Brain pericyte (primary cell): ENCODE data around the gene SHISAL2A.

Experiments used
- DNase-seq: peaks from one replicate; pipeline ENCODE4 v3.0.0-alpha.2; 2012; ENCODE audit warnings: low read depth, low spot score

Gene SHISAL2A

DNA sequence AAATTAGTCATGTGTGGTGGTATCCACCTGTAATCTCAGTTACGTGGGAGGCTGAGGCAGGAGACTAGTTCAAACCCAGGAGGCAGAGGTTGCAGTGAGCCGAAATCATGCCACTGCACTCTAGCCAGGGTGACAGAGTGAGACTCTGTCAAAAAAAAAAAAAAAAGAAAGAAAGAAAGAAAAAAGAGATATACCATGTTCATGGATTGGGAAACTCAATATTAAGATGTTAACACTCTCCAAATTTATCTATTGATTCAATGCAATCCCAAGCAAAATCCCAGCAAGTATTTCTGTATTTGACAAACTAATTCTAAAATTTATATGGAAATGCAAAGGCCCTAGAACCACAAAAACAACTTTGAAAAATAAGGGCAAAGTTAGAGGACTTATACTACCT, 11.0 kb upstream of the SHISAL2A start:
- no peak for DNase-seq

DNA sequence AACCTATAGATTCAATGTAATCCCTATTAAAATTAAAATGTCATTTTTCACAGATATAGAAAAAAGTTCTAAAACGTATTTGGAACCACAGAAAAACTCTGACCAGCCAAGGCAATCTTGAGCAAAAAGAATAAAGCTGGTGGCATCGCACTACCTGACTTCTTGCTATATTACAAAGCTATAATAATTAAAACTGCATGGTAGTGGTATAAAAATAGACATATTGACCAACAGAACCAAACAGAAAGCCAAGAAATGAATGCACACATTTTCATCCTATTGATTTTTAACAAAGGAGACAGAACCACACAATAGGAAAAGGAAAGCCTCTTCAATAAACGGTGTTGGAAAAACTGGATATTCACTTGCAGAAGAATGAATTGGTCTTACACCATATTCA, 9.2 kb upstream of the SHISAL2A start:
- DNase-seq, result no peak

DNA sequence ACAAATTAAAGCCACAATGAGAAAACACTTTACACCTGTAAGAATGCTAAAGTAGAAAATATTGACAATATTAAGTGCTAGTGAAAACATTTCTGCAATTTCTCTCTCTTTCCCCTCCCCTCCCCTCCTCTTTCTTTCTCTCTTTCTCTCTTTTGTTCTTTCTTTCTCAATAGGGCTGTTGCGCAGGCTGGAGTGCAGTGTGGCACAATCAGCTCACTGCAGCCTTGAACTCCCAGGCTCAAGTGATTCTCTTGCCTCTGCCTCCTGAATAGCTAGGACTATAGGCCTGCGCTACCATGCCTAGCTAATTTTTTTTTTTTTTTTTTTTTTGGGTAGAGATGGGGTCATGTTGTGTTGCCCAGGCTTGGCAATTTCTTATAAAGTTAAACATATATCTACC, 5.9 kb upstream of the SHISAL2A start:
- no peak for DNase-seq

GRCh38 chr1:52628614-52629324, 4.2 kb upstream of the SHISAL2A start:
- no peak for DNase-seq

DNA sequence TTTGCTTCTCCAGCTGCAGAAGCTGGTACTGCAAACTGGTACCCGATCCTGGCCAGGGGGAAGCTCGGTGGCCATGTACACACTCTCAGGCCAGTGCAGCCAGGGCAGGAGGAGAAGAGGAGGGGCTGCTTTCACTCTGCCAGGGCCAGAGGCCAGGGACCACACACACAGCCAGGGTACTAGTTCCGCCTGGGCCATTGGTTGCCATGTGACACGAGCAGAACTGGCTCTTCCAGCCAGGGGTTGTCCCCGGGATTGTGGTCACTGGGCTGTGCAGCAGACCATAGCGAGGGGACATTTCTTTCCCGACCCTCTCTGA, 3.7 kb upstream of the SHISAL2A start:
- DNase-seq, result no peak

DNA sequence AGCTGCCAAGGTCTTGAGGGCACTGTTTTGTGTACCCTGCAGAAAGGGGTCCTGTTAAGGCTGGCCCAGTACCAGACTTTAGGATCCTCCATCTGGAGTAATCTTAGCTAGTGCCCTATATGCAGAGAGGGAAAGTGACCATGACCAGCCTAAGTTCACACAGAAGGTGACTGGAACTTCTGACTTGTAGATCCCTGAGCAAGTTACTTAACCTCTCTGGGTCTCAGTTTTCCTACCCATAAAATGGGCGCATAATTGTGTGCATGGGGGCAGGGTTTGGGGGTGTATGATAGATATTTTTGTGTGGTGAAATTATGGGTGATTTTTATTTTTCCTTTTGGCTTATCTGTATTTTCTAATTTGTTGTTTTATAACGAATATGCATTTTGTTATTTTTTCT, 3.3 kb upstream of the SHISAL2A start:
- no peak for DNase-seq

DNA sequence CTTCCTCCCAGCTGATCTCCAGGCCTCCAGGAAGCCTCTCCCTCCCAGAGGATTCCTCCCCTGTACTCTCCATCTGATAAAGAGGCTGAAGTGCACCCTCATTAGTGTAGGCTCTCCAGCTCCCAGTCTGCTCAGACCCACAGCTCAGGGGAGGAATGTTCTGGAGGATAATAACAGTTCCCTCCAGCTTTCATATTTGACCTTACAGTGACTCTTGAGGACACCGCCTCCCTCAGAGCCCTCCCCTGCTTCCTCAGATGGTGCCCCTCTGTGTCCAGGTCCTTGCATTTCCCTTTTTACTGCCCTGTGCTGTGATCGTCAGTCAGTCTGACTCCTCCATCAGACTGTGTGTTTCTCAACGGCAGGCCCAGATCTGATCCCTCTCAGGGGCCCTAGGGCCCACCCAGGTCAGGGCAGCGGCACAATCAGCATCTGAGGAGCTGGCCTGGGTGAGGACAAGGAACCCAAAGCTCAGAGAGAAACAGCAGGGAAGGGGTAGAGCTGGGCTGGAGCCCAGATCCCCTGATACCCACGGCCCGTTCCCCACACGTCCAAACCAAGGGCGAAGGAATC, 1.1 kb upstream of the SHISAL2A start:
- DNase-seq, result no peak

DNA sequence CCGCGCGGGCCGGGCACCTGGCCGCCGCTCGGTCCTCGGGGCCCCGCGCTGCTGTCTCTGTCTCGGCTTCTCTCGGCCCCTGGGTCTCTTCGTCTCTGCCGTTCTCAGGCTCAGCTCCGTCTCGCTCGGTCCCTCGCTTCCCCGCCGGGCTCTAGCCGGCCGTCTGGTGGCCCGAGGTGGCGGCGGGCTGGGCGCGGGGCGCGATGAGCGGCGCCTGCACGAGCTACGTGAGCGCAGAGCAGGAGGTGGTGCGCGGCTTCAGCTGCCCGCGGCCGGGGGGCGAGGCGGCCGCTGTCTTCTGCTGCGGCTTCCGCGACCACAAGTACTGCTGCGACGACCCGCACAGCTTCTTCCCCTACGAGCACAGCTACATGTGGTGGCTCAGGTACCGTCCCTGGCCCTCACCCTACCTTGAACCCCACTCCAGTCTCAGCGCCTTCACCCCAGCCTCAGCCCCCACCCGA, 355 bp downstream of the SHISAL2A start:
- no peak for DNase-seq

DNA sequence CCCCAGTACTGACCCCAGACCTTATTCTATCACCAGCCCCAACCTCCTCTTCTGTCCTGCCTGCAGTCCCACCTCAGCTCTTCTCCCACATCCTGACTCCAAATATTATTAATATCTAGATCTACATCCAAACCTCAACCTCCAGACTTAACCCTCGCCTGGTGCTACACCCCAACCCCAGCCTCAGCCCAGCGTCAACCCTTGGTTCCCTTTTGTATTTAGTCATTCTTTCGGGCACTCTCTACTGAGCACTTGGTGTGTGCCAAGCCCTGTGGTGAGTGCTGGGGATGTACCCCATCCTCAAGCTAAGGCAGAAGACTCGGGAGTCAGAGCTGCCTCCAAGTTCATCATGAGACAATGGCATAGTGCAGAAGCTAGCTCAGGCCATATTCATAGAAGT, 1.1 kb downstream of the SHISAL2A start:
- no peak for DNase-seq

DNA sequence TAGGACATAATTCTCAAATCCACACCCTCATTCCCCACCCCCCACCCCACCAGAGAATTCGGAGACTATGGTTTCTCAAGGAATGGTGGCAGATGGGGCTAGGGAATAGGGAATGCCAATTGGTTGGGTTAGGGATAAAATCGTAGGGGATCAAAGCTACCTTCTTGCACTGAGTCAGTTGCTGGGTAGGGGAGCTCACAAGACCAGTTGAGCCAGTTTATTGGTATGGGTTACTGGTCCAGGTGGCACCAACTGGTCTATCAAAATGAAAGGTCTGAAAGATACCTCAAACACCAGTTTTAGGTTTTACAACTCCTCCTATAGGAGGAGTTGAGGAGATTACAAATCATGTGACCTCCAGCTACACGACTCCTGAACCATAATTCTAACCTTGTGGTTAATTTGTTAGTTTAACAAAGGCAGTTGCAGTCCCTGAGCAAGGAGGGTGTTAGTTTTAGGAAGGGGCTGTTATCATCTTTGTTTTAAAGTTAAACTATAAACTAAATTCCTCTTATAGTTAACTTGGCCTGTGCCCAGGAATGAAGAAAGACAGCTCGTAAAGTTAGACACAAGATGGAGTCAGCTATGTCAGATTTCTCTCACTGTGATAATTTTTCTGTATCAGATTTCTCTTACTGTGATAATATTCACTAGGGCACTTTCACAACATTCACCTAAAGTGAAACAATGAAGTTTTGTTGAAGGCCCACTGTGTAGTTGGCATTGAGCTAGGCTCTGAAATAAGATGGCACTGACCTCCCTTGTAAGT, 2.5 kb downstream of the SHISAL2A start:
- no peak for DNase-seq

- no peak for DNase-seq
These were observed 4.0 kb downstream of the SHISAL2A start for GRCh38 chr1:52636721-52637695.

GRCh38 chr1:52637946-52638345, 5.0 kb downstream of the SHISAL2A start:
- DNase-seq, result no peak

GRCh38 chr1:52640697-52641096, 7.7 kb downstream of the SHISAL2A start:
- DNase-seq, result no peak

GRCh38 chr1:52641307-52641706, 8.3 kb downstream of the SHISAL2A start:
- no peak for DNase-seq

GRCh38 chr1:52645261-52645660, 12.3 kb downstream of the SHISAL2A start:
- no peak for DNase-seq

DNA sequence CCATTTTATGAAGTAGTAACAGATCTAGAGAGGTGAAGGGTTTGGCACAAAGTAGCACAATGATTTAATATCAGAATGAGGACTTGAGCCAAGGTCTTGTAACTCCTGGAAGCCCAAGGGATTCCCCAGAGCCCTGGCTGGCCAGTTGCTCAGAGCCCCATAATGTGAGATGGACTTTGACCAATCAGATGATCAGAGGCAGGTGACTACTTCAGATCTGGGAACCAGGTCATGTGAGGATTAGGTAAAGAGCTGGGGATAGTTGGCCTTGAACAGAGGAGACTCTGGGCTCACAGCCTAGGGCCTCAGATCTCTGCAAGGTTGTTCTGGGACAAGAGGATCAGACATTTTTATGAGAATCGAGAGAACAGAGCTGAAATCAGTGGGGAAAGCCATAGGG, 18.9 kb downstream of the SHISAL2A start:
- DNase-seq, result no peak

- DNase-seq, result no peak
These were observed 20.4 kb downstream of the SHISAL2A start for GRCh38 chr1:52653207-52653849.

- no peak for DNase-seq
These were observed 21.1 kb downstream of the SHISAL2A start for GRCh38 chr1:52654063-52654462.

GRCh38 chr1:52657702-52658101, 24.7 kb downstream of the SHISAL2A start:
- DNase-seq, result no peak

DNA sequence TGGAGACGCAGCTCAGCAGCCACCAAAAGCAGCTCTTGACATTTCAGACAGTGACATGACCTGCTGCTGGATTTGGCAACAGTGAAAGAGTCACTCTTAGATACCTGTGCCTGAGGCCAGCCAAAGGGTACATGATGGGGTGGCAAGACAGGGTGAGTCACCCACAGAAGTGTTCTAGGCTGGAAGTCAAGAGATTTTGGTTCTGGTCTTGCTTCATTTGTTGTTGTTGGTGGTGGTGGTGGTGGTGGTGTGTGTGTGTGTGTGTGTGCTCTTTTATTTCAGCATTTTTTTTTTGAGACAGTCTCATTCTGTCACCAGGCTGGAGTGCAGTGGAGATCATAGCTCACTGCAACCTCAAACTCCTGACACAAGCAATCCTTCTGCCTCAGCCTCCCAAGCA, 25.8 kb downstream of the SHISAL2A start:
- DNase-seq, result no peak

GRCh38 chr1:52659356-52659755, 26.4 kb downstream of the SHISAL2A start:
- DNase-seq, result no peak
